ENCODE data around the gene PHOSPHO1. TPM values are rescaled to one million over a fixed set of nuclear protein-coding genes. Genes with fewer than 3 reads are reported as not detected.
A peak's percentile ranks its signal among the peaks of the same experiment; 100 is the strongest.

PHOSPHO1 gene
- total and polyA plus RNA-seq, 2 of the 13 experiments (the other 11 are each of a cell fraction or from before 2014, with no cell fraction given) = not detected

GRCh38 chr17:49191917-49192741 lies 38.5 kb downstream of the PHOSPHO1 start (continued):
- TF ChIP-seq ZNF710 (CRISPR knock-in tag; IDR thresholded peaks at IDR 0.05; ENCODE audit: borderline replicate concordance) = peak; percentile 40; the same call in 1 of the 2 replicates
- peak; percentile 48; the same call in 1 of the 2 replicates for TF ChIP-seq KDM4B (CRISPR knock-in tag; IDR thresholded peaks at IDR 0.05)
- TF ChIP-seq ZFAT (CRISPR knock-in tag; conservative IDR thresholded peaks at IDR 0.05) = peak; percentile 67
- TF ChIP-seq JUN (CRISPR knock-in tag; IDR thresholded peaks at IDR 0.05) = 0 out of 2 replicates have a peak, but pooled peaks have one; percentile 11
- peak; percentile 90 for TF ChIP-seq KLF12 (CRISPR knock-in tag; IDR thresholded peaks at IDR 0.05; ENCODE audit: borderline replicate concordance)
- no peak for TF ChIP-seq ZNF619 (CRISPR knock-in tag; IDR thresholded peaks at IDR 0.05)
- peak; percentile 59; the same call in 1 of the 2 replicates for TF ChIP-seq MLX (CRISPR knock-in tag; IDR thresholded peaks at IDR 0.05)
- no peak for TF ChIP-seq HDAC6 (IDR thresholded peaks at IDR 0.05; ENCODE audit: low read depth, low read length)
- TF ChIP-seq BCL3 (CRISPR knock-in tag; IDR thresholded peaks at IDR 0.05) = peak; percentile 92; the same call in 1 of the 2 replicates
- TF ChIP-seq PHB2 (IDR thresholded peaks at IDR 0.05; ENCODE audit: partially characterized antibody) = no peak
- peak; percentile 85 for TF ChIP-seq ZSCAN21 (CRISPR knock-in tag; IDR thresholded peaks at IDR 0.05; ENCODE audit: borderline replicate concordance)
- TF ChIP-seq TRAFD1 (CRISPR knock-in tag; IDR thresholded peaks at IDR 0.05; ENCODE audit: borderline replicate concordance) = peak; percentile 92; the same call in 1 of the 2 replicates
- TF ChIP-seq SMYD3 (CRISPR knock-in tag; IDR thresholded peaks at IDR 0.05) = peak; percentile 79
- 0 out of 2 replicates have a peak, but pooled peaks have one; percentile 22 for TF ChIP-seq KLF13 (CRISPR knock-in tag; IDR thresholded peaks at IDR 0.05)
- TF ChIP-seq RORA (CRISPR knock-in tag; IDR thresholded peaks at IDR 0.05) = 0 out of 2 replicates have a peak, but pooled peaks have one; percentile 73
- no peak for TF ChIP-seq SP5 (CRISPR knock-in tag; IDR thresholded peaks at IDR 0.05; ENCODE audit: borderline replicate concordance, low read depth)
- TF ChIP-seq ZNF558 (CRISPR knock-in tag; IDR thresholded peaks at IDR 0.05; ENCODE audit: borderline replicate concordance) = no peak
- peak; percentile 51; the same call in 1 of the 2 replicates for TF ChIP-seq IRF1 (CRISPR knock-in tag; IDR thresholded peaks at IDR 0.05; ENCODE audit: low read depth)
- TF ChIP-seq PREB (CRISPR knock-in tag; IDR thresholded peaks at IDR 0.05) = peak; percentile 57; the same call in 1 of the 2 replicates
- TF ChIP-seq ZNF749 (CRISPR knock-in tag; IDR thresholded peaks at IDR 0.05; ENCODE audit: borderline replicate concordance) = peak; percentile 72
